ENCODE measurements around the gene CTAG1B.

Gene CTAG1B

GRCh38 chrX:154602226-154602625, 16.9 kb downstream of the CTAG1B start:
- Histone ChIP-seq H3K4me3 (ENCODE audit: low read depth, low read length) (no peak overlapping the region), H3K36me3 (ENCODE audit: control insufficient read depth in 2 of 2, insufficient read depth in 1 of 2, low read length in 2 of 2) (no peaks in the 10 kb centered on the region), H3K4me1 (ENCODE audit: control insufficient read depth, insufficient read depth, low read length) (no peaks in the 10 kb centered on the region), H3K9me3 (ENCODE audit: control insufficient read depth, insufficient read depth, low read depth, low read length) (no peaks in the 10 kb centered on the region), H3K27ac (ENCODE audit: extremely low read depth, low read depth, low read length) (no peak overlapping the region)
- TF ChIP-seq ZNF23 (tag by site-specific recombination; IDR thresholded peaks at IDR 0.05; ENCODE audit: borderline replicate concordance) (no peak), GLIS2 (tag by site-specific recombination; IDR thresholded peaks at IDR 0.05) (no peak), ZBTB48 (tag by site-specific recombination; IDR thresholded peaks at IDR 0.05) (no peak), ZFHX2 (tag by site-specific recombination; conservative IDR thresholded peaks at IDR 0.05) (no peak), ZNF112 (tag by site-specific recombination; IDR thresholded peaks at IDR 0.05) (no peak), HOXD13 (CRISPR knock-in tag; IDR thresholded peaks at IDR 0.05; ENCODE audit: borderline replicate concordance) (no peak), BCL6B (tag by site-specific recombination; IDR thresholded peaks at IDR 0.05) (no peak), ZNF18 (tag by site-specific recombination; IDR thresholded peaks at IDR 0.05) (no peak), KLF16 (tag by site-specific recombination; IDR thresholded peaks at IDR 0.05) (no peak), ZNF2 (tag by site-specific recombination; IDR thresholded peaks at IDR 0.05) (no peak), PRDM6 (tag by site-specific recombination; IDR thresholded peaks at IDR 0.05) (no peak), CTCF (tag by site-specific recombination; IDR thresholded peaks at IDR 0.05) (no peak), ZNF473 (tag by site-specific recombination; IDR thresholded peaks at IDR 0.05) (no peak)
- ChIA-PET POLR2A (no interaction called here), CTCF (interaction anchor here (0.8 to 1.6 kb wide), 3 partner anchors 9 to 137 kb away, joined by 3 to 8 read pairs (median 3); no protein-coding TSS in a partner anchor)

- H3K27ac ChIP-seq (ENCODE audit: extremely low read depth, low read depth, low read length), result no peak overlapping the region
- H3K9me3 ChIP-seq (ENCODE audit: control insufficient read depth, insufficient read depth, low read depth, low read length), result no peaks in the 10 kb centered on the region
- no peaks in the 10 kb centered on the region for H3K36me3 ChIP-seq (ENCODE audit: control insufficient read depth in 2 of 2, insufficient read depth in 1 of 2, low read length in 2 of 2)
- H3K4me3 ChIP-seq (ENCODE audit: low read depth, low read length), result no peak overlapping the region
- H3K4me1 ChIP-seq (ENCODE audit: control insufficient read depth, insufficient read depth, low read length), result no peaks in the 10 kb centered on the region
- CTCF ChIA-PET, result no interaction called here
- POLR2A ChIA-PET, result interaction anchor here (1.0 kb wide), 1 partner anchor 110 kb away, joined by 3 read pairs; the partner anchor contains the start of gene SLC10A3
- no peak for TF ChIP-seq ZNF76 (tag by site-specific recombination; IDR thresholded peaks at IDR 0.05; ENCODE audit: borderline replicate concordance, low read depth)
- no peak for TF ChIP-seq ZNF514 (tag by site-specific recombination; IDR thresholded peaks at IDR 0.05)
- no peak for TF ChIP-seq ZNF311 (tag by site-specific recombination; IDR thresholded peaks at IDR 0.05; ENCODE audit: borderline replicate concordance)
Measured at GRCh38 chrX:154600759-154601374, 18.2 kb downstream of the CTAG1B start.

Data from HEK293 (cell line).